Endothelial cell of umbilical vein (primary cell): Measurements from ENCODE around the gene VEPH1. TPM values are rescaled to one million over a fixed set of nuclear protein-coding genes. Genes with fewer than 3 reads are reported as not detected.
A peak's percentile ranks its signal among the peaks of the same experiment; 100 is the strongest.

ENCODE experiments used
- BruUV-seq: library from RNA; stranded (reverse); fragments of 400-500 nt; replicated peaks from 2 replicates; lab custom pipeline; 2021; lab: Mats Ljungman, UMichigan
- CTCF ChIA-PET: fragments of 300-600, 350-600 bp; sonication (Branson Sonifier 250); formaldehyde crosslinking; loops from one replicate; lab custom pipeline; 2021; ENCODE audit warnings: antibody characterized with exemption, inconsistent platforms; lab: Charles Lee
- POLR2A ChIA-PET: fragments of 300-600, 350-600 bp; sonication (Branson Sonifier 250); formaldehyde crosslinking; loops from one replicate; lab custom pipeline; 2021; ENCODE audit warnings: antibody characterized with exemption, inconsistent platforms; lab: Charles Lee
- DNase-seq: peaks from one replicate; pipeline ENCODE4 v3.0.0-alpha.2; 2011; ENCODE audit warnings: low read depth, low spot score
- FAIRE-seq: peaks from 2 replicates; lab custom pipeline; 2011; peaks lifted over from hg19 to GRCh38; lab: Jason Lieb, UNC
- H2AFZ ChIP-seq: 2 replicates; pipeline ENCODE4 v1.6.0; 2012; ENCODE audit warnings: low read depth, low read length, control low read depth, inconsistent platforms
- H3K27ac ChIP-seq: 2 replicates; pipeline ENCODE4 v1.5.1; 2011; ENCODE audit warnings: low read depth, mild to moderate bottlenecking, control low read depth, low read length, moderate library complexity; ENCODE audit not compliant: insufficient read depth
- H3K27me3 ChIP-seq, 2 experiments: 2 replicates each; pipeline versions ENCODE4 v1.6.0 to v1.6.1; 2011; ENCODE audit warnings: low read length in 2 of 2, mixed read lengths in 1 of 2; ENCODE audit not compliant: control insufficient read depth in 2 of 2, insufficient read depth in 2 of 2
- H3K36me3 ChIP-seq, 2 experiments: 2 replicates in 1 of 2; 3 replicates in 1 of 2; pipeline ENCODE4 v1.5.1; 2011; ENCODE audit warnings: low read length in 2 of 2, mild to moderate bottlenecking in 1 of 2, moderate library complexity in 1 of 2; ENCODE audit not compliant: control insufficient read depth in 2 of 2, insufficient read depth in 2 of 2; ENCODE audit errors: extremely low read depth in 1 of 2
- H3K4me1 ChIP-seq: 3 replicates; pipeline ENCODE4 v1.5.1; 2011; ENCODE audit warnings: mild to moderate bottlenecking, low read length; ENCODE audit not compliant: control insufficient read depth, insufficient read depth; ENCODE audit errors: extremely low read depth
- H3K4me2 ChIP-seq: 2 replicates; pipeline ENCODE4 v1.6.1; 2011; ENCODE audit warnings: low read length, control low read depth, mixed read lengths; ENCODE audit not compliant: insufficient read depth
- H3K4me3 ChIP-seq, 3 experiments: fragments of 200-600 bp in 1 of 3; sonication (generic), shearing (Covaris generic) in 1 of 3; replicated peaks in 1 of 3; 2 replicates each; pipeline ENCODE4 v1.5.1; 2011 to 2016; ENCODE audit warnings: control low read depth in 3 of 3, low read length in 3 of 3, mild to moderate bottlenecking in 2 of 3, inconsistent platforms in 1 of 3, low read depth in 1 of 3, moderate library complexity in 1 of 3; ENCODE audit not compliant: insufficient read depth in 1 of 3
- H3K79me2 ChIP-seq: 2 replicates; pipeline ENCODE4 v1.6.0; 2012; ENCODE audit warnings: low read length, inconsistent platforms; ENCODE audit not compliant: control insufficient read depth, insufficient read depth
- H3K9ac ChIP-seq: replicated peaks from 2 replicates; pipeline ENCODE3; 2011; ENCODE audit warnings: low read length, control low read depth; ENCODE audit not compliant: insufficient read depth; ENCODE audit errors: extremely low read depth
- H3K9me1 ChIP-seq: replicated peaks from 3 replicates; pipeline ENCODE4 v1.6.0; 2011; ENCODE audit warnings: mild to moderate bottlenecking, low read length; ENCODE audit not compliant: control insufficient read depth, insufficient read depth; ENCODE audit errors: extremely low read depth
- H3K9me3 ChIP-seq: replicated peaks from 2 replicates; pipeline ENCODE4 v1.5.1; 2012; ENCODE audit warnings: low read length, inconsistent platforms; ENCODE audit not compliant: control insufficient read depth, insufficient read depth
- H4K20me1 ChIP-seq: replicated peaks from 2 replicates; pipeline ENCODE3; 2011; ENCODE audit warnings: mild to moderate bottlenecking, low read length; ENCODE audit not compliant: control insufficient read depth, insufficient read depth; ENCODE audit errors: extremely low read depth
- EZH2 ChIP-seq: IDR thresholded peaks from 2 replicates; pipeline ENCODE4 v1.6.1; 2012; ENCODE audit warnings: borderline replicate concordance, low read depth, mild to moderate bottlenecking, moderate library complexity, low read length, inconsistent platforms; ENCODE audit not compliant: severe bottlenecking
- FOS ChIP-seq: IDR thresholded peaks from 2 replicates; pipeline ENCODE4 v1.6.1; 2011; ENCODE audit warnings: mild to moderate bottlenecking, low read length, moderate library complexity, borderline replicate concordance; ENCODE audit not compliant: insufficient read depth
- GATA2 ChIP-seq: IDR thresholded peaks from 2 replicates; pipeline ENCODE4 v1.7.0; 2011; ENCODE audit warnings: low read depth, mild to moderate bottlenecking, moderate library complexity, mixed read lengths, low read length; ENCODE audit not compliant: insufficient read length, insufficient read depth
- JUN ChIP-seq: IDR thresholded peaks from 2 replicates; pipeline ENCODE4 v1.6.1; 2011; ENCODE audit warnings: borderline replicate concordance, low read depth; ENCODE audit not compliant: insufficient read length, insufficient read depth
- MYC ChIP-seq: IDR thresholded peaks from one replicate; pipeline ENCODE4 v1.6.1; 2011; ENCODE audit warnings: mild to moderate bottlenecking, low read depth, low read length
- POLR2AphosphoS5 ChIP-seq: IDR thresholded peaks from 2 replicates; pipeline ENCODE4 v1.6.1; 2012; ENCODE audit warnings: low read depth, mild to moderate bottlenecking, control low read depth, low read length, moderate library complexity; ENCODE audit not compliant: insufficient read depth
- dilution Hi-C: fragments of 300-500 bp; cut with MboI; formaldehyde crosslinking; loops from one replicate; pipeline ENCODE4 v1.15.0; 2019; ENCODE audit warnings: low sequenced_read_pairs; ENCODE audit not compliant: extremely low pct_ligation_motif_present
- intact Hi-C: fragments of 100-400 bp; cut with micrococcal nuclease; formaldehyde crosslinking; loops from one replicate; pipeline ENCODE4 v1.10.0; 2022
- polyA plus RNA-seq, 4 experiments: library from polyadenylated mRNA; depleted of rRNA in 3 of 4; stranded (reverse) in 3 of 4; unstranded in 1 of 4; fragments of >200 nt; gene quantifications; 2 replicates each; pipeline versions ENCODE4 v1.2.1 to v1.2.3, GENCODE V29; 2011 to 2012; ENCODE audit warnings: missing spikeins in 1 of 4
- total RNA-seq: library from RNA; stranded (reverse); gene quantifications from 2 replicates; pipeline ENCODE4 v1.2.3, GENCODE V29; 2021

The VEPH1 gene
- total and polyA plus RNA-seq, 2 donors (not counting 3 experiments of a cell fraction or from before 2014, with no cell fraction given), result 42.9 to 136 TPM

DNA sequence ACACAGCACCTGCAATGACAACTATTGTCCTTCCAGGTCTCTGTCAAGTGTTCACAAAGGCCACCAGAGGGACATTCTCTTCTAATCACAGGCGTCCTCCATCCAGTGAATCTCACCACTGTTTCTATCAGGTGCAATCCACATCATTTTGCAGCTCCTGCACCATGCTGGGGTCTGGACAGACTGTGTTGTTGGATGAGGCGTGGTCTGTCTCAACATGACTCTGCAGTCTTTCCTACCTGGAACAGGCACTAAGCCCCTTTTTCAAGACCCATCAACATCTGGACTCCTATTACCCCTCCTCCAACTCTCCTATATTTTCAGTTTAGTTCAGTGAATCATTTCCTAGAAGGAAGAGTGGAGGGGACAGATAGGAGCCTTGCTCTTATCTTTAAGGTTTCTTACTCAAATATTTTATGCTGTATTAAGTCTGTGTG is 31.5 kb upstream of the VEPH1 start:
- ChIA-PET POLR2A (no interaction called here), CTCF (interaction anchor here (1.0 to 7.3 kb wide), 4 partner anchors 9 to 333 kb away, joined by 4 to 457 read pairs (median 48); no protein-coding TSS in a partner anchor)
- no peak for FAIRE-seq
- DNase-seq, result peak; percentile 58
- Histone ChIP-seq H3K79me2 (peaks cover 32% of the 10 kb centered on the region), H3K4me1 (peaks cover 47% of the 10 kb centered on the region), H2AFZ (peak overlapping the region; percentile 14), H4K20me1 (no peaks in the 10 kb centered on the region), H3K9ac (no peak overlapping the region), H3K4me2 (peak overlapping the region; percentile 53), H3K27ac (peak overlapping the region; percentile 100), H3K27me3 (no peaks in the 10 kb centered on the region), H3K36me3 (no peaks in the 10 kb centered on the region), H3K4me3 (no peak overlapping the region), H3K9me3 (no peaks in the 10 kb centered on the region), H3K9me1 (no peaks in the 10 kb centered on the region)
- peak; percentile 66 for TF ChIP-seq FOS
- TF ChIP-seq EZH2, result no peak
- peak; percentile 44 for TF ChIP-seq POLR2AphosphoS5
- TF ChIP-seq JUN, result peak; percentile 48
- peak; percentile 88 for TF ChIP-seq GATA2
- TF ChIP-seq MYC, result no peak
- intact Hi-C loops (loop anchor here (5.0 kb wide), 4 partner anchors 252 to 982 kb away; partner anchors contain the start of gene SHOX2), dilution Hi-C loops (no loop called here)
- BruUV-seq, result no TSS peak
